ENCODE results near the gene BBOX1. TPM values are rescaled to one million over a fixed set of nuclear protein-coding genes. Genes with fewer than 3 reads are reported as not detected.

BBOX1 gene
- polyA plus RNA-seq, 1 donor from 2014 or later, result not detected

DNA sequence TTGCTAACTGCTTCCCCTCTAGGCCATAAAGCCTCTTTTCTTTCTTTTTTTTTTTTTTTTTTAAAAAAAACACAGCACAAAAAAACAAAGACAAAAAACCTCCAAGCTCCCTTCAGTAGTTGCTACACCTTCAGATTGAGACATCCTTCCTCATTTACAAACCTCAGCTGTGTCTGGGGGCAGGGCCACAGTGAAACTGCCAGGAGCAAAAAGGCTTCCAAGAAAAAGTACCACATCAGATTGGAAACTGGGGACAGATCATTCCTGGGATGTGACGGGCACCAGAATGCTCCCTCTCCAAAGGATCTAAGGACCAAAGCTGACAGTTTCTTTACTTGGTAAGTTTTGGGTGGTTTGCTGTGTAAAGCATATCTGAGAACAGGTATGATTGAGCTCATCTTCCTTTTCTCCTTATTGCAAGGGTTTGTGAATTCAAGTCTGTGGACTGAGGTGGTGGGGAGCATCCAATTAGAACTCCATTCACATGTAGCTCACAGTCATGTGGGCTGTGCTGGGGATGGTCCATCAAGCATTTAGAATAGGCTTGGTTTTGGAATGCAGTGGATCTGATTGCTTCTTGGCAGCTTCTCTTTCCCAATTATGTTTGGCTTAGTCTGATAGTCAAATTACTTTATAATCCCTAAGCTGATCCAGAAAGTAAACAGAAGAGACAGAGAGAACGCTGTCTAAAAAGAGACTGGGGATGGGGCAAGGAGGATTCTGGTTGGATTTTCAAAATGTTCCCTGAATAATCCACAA is 705 bp downstream of the BBOX1 start:
- H3K4me3 ChIP-seq (ENCODE audit: low read length), result no peak overlapping the region
- no peak for TF ChIP-seq RAD21 (conservative IDR thresholded peaks at IDR 0.05)
- TF ChIP-seq TAF1 (IDR thresholded peaks at IDR 0.05; ENCODE audit: low read depth), result no peak
- TF ChIP-seq EZH2 (IDR thresholded peaks at IDR 0.05; ENCODE audit: borderline replicate concordance, insufficient read depth, low read length, poor library complexity, severe bottlenecking), result no peak
- H3K36me3 ChIP-seq (ENCODE audit: insufficient read depth, low read length), result no peaks in the 10 kb centered on the region
- H4K20me1 ChIP-seq (ENCODE audit: insufficient read depth), result no peaks in the 10 kb centered on the region
- H3K27ac ChIP-seq (ENCODE audit: low read length), result no peak overlapping the region
- H2AFZ ChIP-seq (ENCODE audit: low read depth, low read length), result no peak overlapping the region
- no peak overlapping the region for H3K9ac ChIP-seq (ENCODE audit: low read length)
- no peaks in the 10 kb centered on the region for H3K9me3 ChIP-seq (ENCODE audit: low read length)
- no peaks in the 10 kb centered on the region for H3F3A ChIP-seq (ENCODE audit: insufficient read depth, low read length, poor library complexity, severe bottlenecking)
- H3K4me2 ChIP-seq (ENCODE audit: low read length), result no peak overlapping the region
- no peaks in the 10 kb centered on the region for H3K27me3 ChIP-seq (ENCODE audit: insufficient read depth, low read depth, low read length)
- H3K79me2 ChIP-seq (replicated peaks; ENCODE audit: insufficient read depth, low read length), result no peaks in the 10 kb centered on the region
- H3K9me2 ChIP-seq (ENCODE audit: insufficient read depth, low read length), result no peaks in the 10 kb centered on the region

DNA sequence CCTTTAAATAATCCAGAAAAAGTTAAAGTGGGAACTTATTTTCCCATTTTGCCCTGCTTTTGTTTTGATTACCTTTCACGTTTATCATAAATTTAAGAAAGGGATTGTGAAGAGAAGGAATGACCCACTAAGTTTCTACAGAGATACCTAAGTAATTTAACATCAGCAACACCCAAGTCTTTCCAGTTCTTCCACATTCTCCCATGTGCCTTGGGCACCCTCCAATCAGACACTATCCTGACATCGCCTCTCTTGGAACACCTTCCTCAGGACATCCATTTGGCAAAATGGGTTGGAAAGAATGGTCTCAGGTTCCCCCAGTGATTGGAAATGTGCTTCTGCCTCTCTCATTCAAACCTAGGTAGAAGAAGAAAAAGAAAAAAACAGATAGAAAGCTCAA is 6.3 kb downstream of the BBOX1 start:
- Histone ChIP-seq H3K4me2 (ENCODE audit: low read length) (no peak overlapping the region), H3K27me3 (ENCODE audit: insufficient read depth, low read depth, low read length) (no peaks in the 10 kb centered on the region), H2AFZ (ENCODE audit: low read depth, low read length) (no peak overlapping the region), H3K36me3 (ENCODE audit: insufficient read depth, low read length) (no peaks in the 10 kb centered on the region), H3F3A (ENCODE audit: insufficient read depth, low read length, poor library complexity, severe bottlenecking) (no peaks in the 10 kb centered on the region), H3K27ac (ENCODE audit: low read length) (no peak overlapping the region), H3K9ac (ENCODE audit: low read length) (no peak overlapping the region), H3K4me3 (ENCODE audit: low read length) (no peak overlapping the region), H3K9me2 (ENCODE audit: insufficient read depth, low read length) (no peaks in the 10 kb centered on the region), H4K20me1 (ENCODE audit: insufficient read depth) (no peaks in the 10 kb centered on the region), H3K79me2 (replicated peaks; ENCODE audit: insufficient read depth, low read length) (no peaks in the 10 kb centered on the region), H3K9me3 (ENCODE audit: low read length) (no peaks in the 10 kb centered on the region)
- TF ChIP-seq EZH2 (IDR thresholded peaks at IDR 0.05; ENCODE audit: borderline replicate concordance, insufficient read depth, low read length, poor library complexity, severe bottlenecking) (no peak), MXI1 (conservative IDR thresholded peaks at IDR 0.05; ENCODE audit: poor library complexity, severe bottlenecking) (no peak), TAF1 (IDR thresholded peaks at IDR 0.05; ENCODE audit: low read depth) (no peak), SMC3 (conservative IDR thresholded peaks at IDR 0.05; ENCODE audit: poor library complexity) (no peak), POLR2AphosphoS5 (IDR thresholded peaks at IDR 0.05) (no peak), RAD21 (conservative IDR thresholded peaks at IDR 0.05) (no peak), EP300 (conservative IDR thresholded peaks at IDR 0.05; ENCODE audit: poor library complexity, severe bottlenecking) (no peak)
- TF ChIP-seq, protein P1, sequence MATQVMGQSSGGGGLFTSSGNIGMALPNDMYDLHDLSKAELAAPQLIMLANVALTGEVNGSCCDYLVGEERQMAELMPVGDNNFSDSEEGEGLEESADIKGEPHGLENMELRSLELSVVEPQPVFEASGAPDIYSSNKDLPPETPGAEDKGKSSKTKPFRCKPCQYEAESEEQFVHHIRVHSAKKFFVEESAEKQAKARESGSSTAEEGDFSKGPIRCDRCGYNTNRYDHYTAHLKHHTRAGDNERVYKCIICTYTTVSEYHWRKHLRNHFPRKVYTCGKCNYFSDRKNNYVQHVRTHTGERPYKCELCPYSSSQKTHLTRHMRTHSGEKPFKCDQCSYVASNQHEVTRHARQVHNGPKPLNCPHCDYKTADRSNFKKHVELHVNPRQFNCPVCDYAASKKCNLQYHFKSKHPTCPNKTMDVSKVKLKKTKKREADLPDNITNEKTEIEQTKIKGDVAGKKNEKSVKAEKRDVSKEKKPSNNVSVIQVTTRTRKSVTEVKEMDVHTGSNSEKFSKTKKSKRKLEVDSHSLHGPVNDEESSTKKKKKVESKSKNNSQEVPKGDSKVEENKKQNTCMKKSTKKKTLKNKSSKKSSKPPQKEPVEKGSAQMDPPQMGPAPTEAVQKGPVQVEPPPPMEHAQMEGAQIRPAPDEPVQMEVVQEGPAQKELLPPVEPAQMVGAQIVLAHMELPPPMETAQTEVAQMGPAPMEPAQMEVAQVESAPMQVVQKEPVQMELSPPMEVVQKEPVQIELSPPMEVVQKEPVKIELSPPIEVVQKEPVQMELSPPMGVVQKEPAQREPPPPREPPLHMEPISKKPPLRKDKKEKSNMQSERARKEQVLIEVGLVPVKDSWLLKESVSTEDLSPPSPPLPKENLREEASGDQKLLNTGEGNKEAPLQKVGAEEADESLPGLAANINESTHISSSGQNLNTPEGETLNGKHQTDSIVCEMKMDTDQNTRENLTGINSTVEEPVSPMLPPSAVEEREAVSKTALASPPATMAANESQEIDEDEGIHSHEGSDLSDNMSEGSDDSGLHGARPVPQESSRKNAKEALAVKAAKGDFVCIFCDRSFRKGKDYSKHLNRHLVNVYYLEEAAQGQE (IDR thresholded peaks at IDR 0.05; ENCODE audit: borderline replicate concordance), result no peak
- TF ChIP-seq, protein P2, sequence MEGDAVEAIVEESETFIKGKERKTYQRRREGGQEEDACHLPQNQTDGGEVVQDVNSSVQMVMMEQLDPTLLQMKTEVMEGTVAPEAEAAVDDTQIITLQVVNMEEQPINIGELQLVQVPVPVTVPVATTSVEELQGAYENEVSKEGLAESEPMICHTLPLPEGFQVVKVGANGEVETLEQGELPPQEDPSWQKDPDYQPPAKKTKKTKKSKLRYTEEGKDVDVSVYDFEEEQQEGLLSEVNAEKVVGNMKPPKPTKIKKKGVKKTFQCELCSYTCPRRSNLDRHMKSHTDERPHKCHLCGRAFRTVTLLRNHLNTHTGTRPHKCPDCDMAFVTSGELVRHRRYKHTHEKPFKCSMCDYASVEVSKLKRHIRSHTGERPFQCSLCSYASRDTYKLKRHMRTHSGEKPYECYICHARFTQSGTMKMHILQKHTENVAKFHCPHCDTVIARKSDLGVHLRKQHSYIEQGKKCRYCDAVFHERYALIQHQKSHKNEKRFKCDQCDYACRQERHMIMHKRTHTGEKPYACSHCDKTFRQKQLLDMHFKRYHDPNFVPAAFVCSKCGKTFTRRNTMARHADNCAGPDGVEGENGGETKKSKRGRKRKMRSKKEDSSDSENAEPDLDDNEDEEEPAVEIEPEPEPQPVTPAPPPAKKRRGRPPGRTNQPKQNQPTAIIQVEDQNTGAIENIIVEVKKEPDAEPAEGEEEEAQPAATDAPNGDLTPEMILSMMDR (IDR thresholded peaks at IDR 0.05; ENCODE audit: poor library complexity, severe bottlenecking), result no peak

All from neural cell (in vitro differentiated cells).